Stimulated activated CD8-positive, alpha-beta memory T cell treated with anti-CD3 and anti-CD28 coated beads, Interleukin-7, amount 100 ng/mL, for 24 hours (primary cell): ENCODE measurements around the gene PHACTR2.
"Not testable (repeated sequence)": the region's sequence is repeated elsewhere in the genome, so short reads cannot be mapped to it uniquely, and the experiment has no call there.

Experiments used
- DNase-seq: peaks from one replicate; pipeline ENCODE4 v3.0.0-alpha.2; 2020; ENCODE audit warnings: low read depth

PHACTR2 gene

DNA sequence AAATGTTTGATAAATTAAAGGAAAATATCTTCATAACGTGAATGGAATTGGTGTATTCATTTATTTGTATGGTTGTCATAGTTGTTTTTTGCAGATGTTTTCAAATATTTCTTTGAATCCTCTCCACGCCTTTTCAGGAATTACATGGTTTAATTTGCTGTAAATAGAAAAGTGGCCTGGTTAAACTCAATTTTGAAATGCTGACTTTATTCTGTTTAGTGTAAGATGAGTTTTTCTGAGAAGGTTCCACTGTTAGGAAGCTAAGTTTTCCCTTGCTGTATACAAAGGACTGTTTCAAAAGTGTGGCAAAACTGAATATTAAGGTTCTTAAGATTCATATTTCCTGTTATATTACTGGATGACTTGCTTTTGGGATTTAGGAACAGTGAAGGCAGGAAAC, 186.0 kb downstream of the PHACTR2 start:
- no peak for DNase-seq

- DNase-seq = no peak
Observed at GRCh38 chr6:143864234-143864633, 186.5 kb downstream of the PHACTR2 start, which contains the start of gene ZC2HC1B. Gene ZC2HC1B, plus strand, starts transcription at chr6:143864474. Its CDS starts 66 bp downstream, at chr6:143864540.

GRCh38 chr6:143867236-143867635, 189.5 kb downstream of the PHACTR2 start:
- DNase-seq = no peak

GRCh38 chr6:143868808-143869207, 191.0 kb downstream of the PHACTR2 start:
- not testable (repeated sequence) for DNase-seq

- DNase-seq = not testable (repeated sequence)
Observed at GRCh38 chr6:143871202-143871730, 193.5 kb downstream of the PHACTR2 start.

DNA sequence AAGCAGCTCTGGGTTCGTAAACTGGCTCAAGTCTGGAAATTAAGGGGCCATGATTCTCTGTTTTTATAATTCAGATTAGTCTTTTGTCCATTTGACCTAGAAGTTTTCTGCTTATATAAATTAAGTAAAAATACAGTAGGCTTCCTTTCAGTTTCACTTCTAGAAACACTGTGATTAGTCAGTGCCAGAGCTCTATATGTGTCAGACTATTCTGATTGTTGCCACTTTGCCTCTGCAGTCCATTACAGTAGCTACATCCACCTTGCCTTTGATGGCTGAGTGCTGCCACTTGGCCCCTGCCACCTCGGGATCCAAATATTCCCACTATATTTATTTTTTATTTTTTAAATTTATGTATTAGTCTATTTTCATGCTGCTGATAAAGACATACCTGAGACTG, 194.4 kb downstream of the PHACTR2 start:
- DNase-seq = no peak

- not testable (repeated sequence) for DNase-seq
Observed at GRCh38 chr6:143873600-143873999, 195.8 kb downstream of the PHACTR2 start.

GRCh38 chr6:143874503-143874902, 196.7 kb downstream of the PHACTR2 start:
- DNase-seq = not testable (repeated sequence)

- no peak for DNase-seq
Observed at GRCh38 chr6:143877584-143878271, 200.0 kb downstream of the PHACTR2 start.

- no peak for DNase-seq
Observed at GRCh38 chr6:143878272-143878760, 200.6 kb downstream of the PHACTR2 start.

DNA sequence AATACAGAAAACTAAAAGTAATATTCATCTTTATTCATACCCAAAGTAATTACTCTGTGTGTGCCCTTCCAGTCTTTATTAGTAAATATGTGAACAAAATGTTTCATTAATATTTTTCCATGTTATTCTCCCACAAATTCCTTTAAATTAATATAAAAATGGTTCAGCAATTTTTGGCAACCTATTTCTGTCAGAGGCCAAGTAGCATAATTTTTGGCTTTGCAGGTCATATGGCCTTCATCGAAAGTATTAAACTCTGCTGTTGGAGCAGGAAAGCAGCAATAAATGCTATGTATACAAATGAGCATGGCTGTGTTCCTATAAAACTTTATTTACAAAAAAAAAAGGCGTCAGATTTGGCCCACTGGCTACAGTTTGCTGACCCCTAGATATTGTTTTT, 202.6 kb downstream of the PHACTR2 start:
- DNase-seq = no peak
